Posterior vena cava (tissue), 2 donors: Measurements from ENCODE around the gene HRH2. TPM values are rescaled to one million over a fixed set of nuclear protein-coding genes. Genes with fewer than 3 reads are reported as not detected.

Source experiments
- DNase-seq: peaks from one replicate; pipeline ENCODE4 v3.0.0-alpha.2; 2020; ENCODE audit warnings: low spot score
- intact Hi-C, 2 donors: fragments of 100-400 bp; cut with DNase I; formaldehyde crosslinking; loops; one replicate each; pipeline versions ENCODE4 v1.14.1 to v1.14.2; 2022 to 2023
- total RNA-seq, 2 donors: library from RNA; stranded (reverse); fragmentation: NEBNext Ultra II Directional; extraction: Animal tissue kit (Norgen Biotek cat#: 25700); gene quantifications; one replicate each; pipeline ENCODE4 v1.2.1, GENCODE V29; 2021
- donor health status: DM: yes; HTN: yes; CAD: no.
- donor health status: DM: yes; HTN: yes; CAD: no.

Gene HRH2
- total RNA-seq, 2 donors from 2014 or later: 6.9 to 8.2 TPM

GRCh38 chr5:175670372-175670771 lies 12.5 kb downstream of the HRH2 start:
- no peak for DNase-seq
- intact Hi-C loops: no loop called here

- intact Hi-C loops: no loop called here
- DNase-seq: no peak
These were observed 13.1 kb downstream of the HRH2 start for GRCh38 chr5:175671013-175671412.

GRCh38 chr5:175672976-175673648 lies 15.2 kb downstream of the HRH2 start:
- no peak for DNase-seq
- intact Hi-C loops: no loop called here

- DNase-seq: no peak
- intact Hi-C loops: no loop called here
These were observed 17.0 kb downstream of the HRH2 start for GRCh38 chr5:175674731-175675346.

- intact Hi-C loops: no loop called here
- no peak for DNase-seq
These were observed 18.0 kb downstream of the HRH2 start for GRCh38 chr5:175675873-175676272.

GRCh38 chr5:175677571-175677970 lies 19.7 kb downstream of the HRH2 start:
- intact Hi-C loops: no loop called here
- DNase-seq: no peak

- intact Hi-C loops: no loop called here
- DNase-seq: no peak
These were observed 20.2 kb downstream of the HRH2 start for GRCh38 chr5:175678074-175678473.

- DNase-seq: peak; percentile 25
- intact Hi-C loops: no loop called here
These were observed 21.5 kb downstream of the HRH2 start for GRCh38 chr5:175679411-175679810.

- intact Hi-C loops: no loop called here
- peak; percentile 40 for DNase-seq
These were observed 22.1 kb downstream of the HRH2 start for GRCh38 chr5:175680020-175680419.

- intact Hi-C loops: no loop called here
- peak; percentile 44 for DNase-seq
These were observed 22.6 kb downstream of the HRH2 start for GRCh38 chr5:175680463-175680862.

- intact Hi-C loops: no loop called here
- DNase-seq: peak; percentile 46
These were observed 23.4 kb downstream of the HRH2 start for GRCh38 chr5:175681045-175681967.

GRCh38 chr5:175681968-175682340 lies 24.1 kb downstream of the HRH2 start:
- peak; percentile 6 for DNase-seq
- intact Hi-C loops: no loop called here

- intact Hi-C loops: no loop called here
- no peak for DNase-seq
These were observed 24.8 kb downstream of the HRH2 start for GRCh38 chr5:175682664-175683063.

- intact Hi-C loops: no loop called here
- no peak for DNase-seq
These were observed 25.4 kb downstream of the HRH2 start for GRCh38 chr5:175683231-175683630.

- DNase-seq: no peak
- intact Hi-C loops: no loop called here
These were observed 26.1 kb downstream of the HRH2 start for GRCh38 chr5:175683921-175684320.

GRCh38 chr5:175684931-175685330 lies 27.1 kb downstream of the HRH2 start:
- intact Hi-C loops: no loop called here
- peak; percentile 15 for DNase-seq

- intact Hi-C loops: no loop called here
- DNase-seq: peak; percentile 54
These were observed 28.0 kb downstream of the HRH2 start for GRCh38 chr5:175685701-175686350.

GRCh38 chr5:175686396-175686795 lies 28.5 kb downstream of the HRH2 start:
- DNase-seq: peak; percentile 46
- intact Hi-C loops: no loop called here

GRCh38 chr5:175686826-175687225 lies 29.0 kb downstream of the HRH2 start:
- no peak for DNase-seq
- intact Hi-C loops: no loop called here

- peak; percentile 82 for DNase-seq
- intact Hi-C loops: no loop called here
These were observed 29.4 kb downstream of the HRH2 start for GRCh38 chr5:175687231-175687701.
